LoVo (cell line): ENCODE results near the gene ANKFN1.
A peak's percentile ranks its signal among the peaks of the same experiment; 100 is the strongest.
"Not testable (repeated sequence)": the region's sequence is repeated elsewhere in the genome, so short reads cannot be mapped to it uniquely, and the experiment has no call there.

ENCODE experiments used
- DNase-seq: peaks from one replicate; pipeline ENCODE4 v3.0.0-alpha.2; 2016; ENCODE audit warnings: low spot score

The ANKFN1 gene

DNA sequence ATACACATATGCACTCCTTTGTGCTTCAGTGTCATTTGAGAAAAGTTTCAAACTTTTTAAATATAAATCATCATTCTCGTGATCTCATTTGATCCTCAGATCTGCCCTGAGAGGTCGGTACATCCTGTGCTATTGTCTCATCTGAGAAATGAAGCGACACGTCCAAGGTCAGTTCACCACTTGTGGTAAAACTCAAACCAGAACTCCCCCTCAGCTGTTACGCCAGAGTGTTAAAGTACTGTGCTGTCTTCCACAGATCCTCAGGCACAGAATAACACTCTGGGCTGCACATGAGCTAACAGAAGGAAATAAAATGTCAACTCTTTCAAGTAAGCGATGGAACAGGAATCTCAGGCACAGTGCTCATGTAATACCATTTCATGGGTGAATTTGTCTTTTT, 31.4 kb downstream of the ANKFN1 start:
- no peak for DNase-seq

DNA sequence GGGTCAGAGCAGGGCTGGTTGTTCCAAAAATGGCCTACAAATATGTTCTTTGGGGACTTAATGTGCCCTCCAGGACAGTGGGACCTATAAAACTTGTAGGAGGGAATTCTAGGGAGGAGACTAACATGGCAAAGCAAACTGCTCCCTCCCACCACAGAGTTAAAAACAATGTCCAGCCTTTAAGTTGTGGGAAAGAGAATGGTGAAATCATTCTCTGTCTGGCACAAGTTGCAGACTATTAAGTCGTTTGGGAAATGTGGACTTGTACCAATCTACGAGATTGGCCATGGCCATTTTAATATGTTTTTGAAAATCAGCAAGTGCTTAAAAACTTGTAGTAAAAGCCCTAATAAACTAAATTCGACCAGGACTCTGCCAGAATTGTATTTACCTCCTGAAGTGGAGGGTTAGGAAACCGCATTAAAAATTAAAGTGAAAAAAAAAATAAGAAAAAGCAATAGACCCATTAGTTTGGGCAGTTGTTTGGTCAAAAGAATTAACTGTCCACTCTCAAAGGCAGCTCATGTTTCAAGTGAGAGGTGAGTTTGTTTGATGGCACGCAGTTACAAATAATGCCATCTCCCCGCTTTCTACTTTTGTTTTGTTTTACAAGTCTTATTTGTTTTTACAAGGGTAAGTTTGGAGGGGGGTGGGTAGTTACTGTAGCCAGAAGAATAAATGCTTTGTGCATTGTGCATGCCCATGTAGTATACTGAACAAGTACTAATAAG, 32.4 kb downstream of the ANKFN1 start:
- DNase-seq = no peak

DNA sequence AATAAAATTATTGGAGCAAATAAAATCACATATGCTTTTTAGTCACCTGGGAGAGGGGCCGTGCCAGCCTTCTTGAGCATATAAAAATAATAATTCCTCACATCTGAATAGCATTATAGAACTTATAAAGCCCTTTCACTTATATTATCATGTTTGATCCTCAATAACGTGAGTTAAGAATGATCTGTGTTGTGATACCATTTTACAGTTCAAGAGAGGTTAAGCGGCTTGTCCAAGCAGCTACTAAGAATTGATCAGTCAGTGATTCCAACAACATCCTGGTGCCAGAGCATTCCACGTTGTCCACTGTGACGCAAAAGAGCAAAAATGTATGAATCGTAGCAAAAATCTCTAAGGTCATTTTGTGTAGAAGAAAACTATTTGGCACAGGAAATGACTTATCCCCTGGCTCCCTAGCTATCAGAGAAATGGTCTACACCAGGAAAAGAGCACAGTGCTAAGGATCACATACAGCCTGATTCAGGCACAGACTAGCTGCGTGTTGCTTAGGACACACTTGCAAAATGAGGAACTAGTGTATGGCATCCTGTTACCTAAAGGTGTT, 33.0 kb downstream of the ANKFN1 start:
- no peak for DNase-seq

DNA sequence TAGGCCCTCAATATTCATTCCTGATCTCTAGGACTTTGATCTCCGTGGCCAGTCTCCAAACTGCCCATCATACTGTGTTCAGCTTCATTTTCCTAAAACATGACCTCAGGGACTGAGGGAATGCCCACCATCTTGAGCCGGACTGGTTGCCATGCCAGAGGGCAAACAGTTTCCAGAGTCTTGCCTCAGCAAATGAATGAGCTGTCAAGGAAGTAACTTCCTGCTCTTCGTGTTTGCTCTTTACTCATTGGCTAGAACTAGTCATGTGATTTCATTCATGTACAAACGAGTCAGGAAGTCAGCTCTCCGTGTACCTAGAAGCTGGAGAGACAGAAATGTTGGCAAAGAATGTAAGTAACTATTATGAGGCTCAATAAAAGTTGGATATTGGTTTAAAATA, 50.2 kb downstream of the ANKFN1 start:
- DNase-seq = peak; percentile 30

DNA sequence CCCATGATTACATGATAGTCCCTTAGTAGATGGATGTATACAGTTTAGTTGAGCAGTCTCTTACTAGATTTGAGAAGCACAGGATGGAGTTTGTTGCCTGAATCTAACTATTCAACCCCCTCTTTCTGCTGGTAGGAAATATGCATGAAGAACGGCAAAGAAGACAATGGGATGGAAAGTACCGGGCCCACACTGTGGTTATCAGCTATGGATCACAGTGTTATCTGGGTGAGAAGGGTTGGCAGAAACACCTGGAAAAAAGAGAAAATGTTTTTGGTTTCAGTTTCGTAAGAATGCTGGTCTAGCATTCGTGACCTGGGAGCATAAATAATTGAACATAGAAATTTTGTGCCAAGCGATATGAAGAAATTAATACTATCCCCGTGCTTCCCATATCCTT, 53.1 kb downstream of the ANKFN1 start:
- DNase-seq = no peak

DNA sequence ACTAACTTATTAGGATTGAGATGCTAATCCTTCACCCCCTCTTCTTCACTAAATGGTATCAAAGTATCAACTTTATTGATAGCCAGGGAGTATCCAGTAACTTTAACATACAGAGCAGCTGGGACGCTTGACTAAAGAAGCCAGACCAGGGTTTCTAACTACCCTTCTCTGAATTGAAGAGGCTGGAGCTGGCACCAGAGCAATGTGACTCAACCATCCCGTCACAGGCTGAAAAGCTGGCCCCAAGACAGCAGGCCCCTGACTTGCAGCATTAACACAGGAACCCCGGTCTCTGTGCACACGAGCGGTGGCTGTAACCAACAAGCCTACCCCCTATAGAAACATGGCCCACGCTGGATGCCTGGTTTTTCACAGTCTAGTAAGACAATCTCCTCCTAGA, 59.8 kb downstream of the ANKFN1 start:
- DNase-seq = no peak

DNA sequence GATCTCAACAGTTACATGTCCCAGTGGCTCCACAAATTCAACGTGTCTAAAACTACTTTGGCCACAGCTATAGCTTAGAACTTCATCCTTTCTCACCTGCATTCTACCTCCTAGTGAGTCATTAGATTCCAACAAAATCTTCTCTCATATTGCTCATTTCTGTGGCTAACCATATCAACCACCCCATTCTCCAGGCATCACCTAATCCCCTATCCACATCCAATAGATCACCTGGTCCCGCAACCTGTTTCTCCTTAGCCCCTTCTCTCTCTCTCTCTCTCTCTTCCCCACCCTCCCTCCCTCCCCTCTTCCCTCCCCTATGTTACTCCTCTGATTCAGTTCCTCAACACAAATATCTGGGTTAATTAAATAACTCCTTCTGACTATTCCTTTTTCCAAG, 64.6 kb downstream of the ANKFN1 start:
- DNase-seq = peak; percentile 2

DNA sequence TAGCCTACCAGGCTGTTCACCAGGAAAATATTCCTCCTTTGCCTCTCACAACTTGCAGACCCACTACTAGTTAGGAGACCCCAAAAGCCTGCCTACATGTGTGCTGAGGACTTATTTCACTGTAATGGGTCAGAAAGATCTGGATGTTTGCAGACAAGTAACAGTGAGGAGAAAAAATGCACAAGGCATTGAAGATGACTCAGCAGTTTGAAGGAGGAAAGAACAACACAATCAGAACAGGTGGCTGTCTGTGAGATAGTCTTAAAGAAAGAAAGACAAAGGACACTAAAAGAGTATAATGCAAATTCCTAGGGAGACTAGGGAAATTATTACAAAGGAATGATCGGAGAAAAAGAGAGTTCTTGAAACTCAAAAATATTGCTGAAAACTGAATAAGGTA, 69.0 kb downstream of the ANKFN1 start:
- no peak for DNase-seq

DNA sequence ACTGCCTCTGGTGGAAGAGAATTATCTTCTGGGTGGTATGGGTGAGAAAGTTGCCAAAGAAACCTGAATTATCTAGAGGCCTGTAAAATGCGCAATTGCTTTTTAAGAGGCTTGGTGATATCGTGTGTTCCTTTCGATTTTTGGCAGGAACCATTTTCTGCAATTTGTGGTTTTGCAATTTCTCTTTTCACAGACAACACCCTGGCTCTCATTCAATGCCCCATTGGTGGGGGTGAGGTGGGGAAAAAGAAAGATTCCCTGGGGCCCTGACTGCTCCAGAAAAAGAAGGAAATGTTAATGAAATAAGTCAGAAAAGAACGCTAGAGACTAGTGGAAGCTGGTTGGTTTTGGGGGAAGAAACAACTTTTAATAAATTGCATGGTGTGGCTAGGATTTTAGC, 77.4 kb downstream of the ANKFN1 start:
- DNase-seq = no peak

DNA sequence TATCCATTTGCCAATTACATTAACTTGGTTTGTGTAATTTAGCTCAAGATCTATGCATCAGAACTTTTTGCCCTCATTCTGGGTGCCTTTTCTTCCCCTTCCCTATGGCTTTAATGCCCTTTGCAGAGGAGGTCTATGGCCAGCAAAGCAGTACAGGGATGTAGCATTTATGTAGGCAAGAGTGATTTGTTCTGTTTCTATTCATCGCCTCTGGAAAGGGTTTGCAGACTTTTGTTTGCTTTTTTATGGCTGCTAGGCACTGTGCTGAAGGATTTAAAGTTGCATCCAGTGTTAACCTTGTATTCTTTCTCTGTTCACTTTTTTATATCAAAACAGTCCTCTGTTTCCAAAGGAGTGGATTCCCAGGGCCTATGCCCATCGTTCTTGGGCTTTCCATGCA, 78.0 kb downstream of the ANKFN1 start:
- DNase-seq = no peak

DNA sequence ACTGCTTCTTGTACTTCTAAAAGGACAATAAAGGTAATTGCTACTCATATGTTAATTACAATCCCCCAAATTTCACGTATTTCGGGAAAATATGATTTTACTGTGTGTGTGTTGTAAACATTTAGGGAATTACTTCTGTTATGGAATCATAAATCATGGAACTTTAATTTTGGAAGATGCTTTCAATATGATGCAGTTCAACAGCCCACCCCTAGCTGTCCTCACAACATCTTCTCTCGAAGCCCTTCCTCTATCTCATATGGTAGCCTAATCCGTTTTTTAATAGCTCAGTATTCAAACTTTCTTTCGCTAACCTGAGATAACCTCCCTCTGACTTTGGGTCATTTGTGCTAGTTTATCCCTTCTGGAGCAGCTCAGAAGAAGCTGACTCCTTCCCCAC, 78.4 kb downstream of the ANKFN1 start:
- no peak for DNase-seq

DNA sequence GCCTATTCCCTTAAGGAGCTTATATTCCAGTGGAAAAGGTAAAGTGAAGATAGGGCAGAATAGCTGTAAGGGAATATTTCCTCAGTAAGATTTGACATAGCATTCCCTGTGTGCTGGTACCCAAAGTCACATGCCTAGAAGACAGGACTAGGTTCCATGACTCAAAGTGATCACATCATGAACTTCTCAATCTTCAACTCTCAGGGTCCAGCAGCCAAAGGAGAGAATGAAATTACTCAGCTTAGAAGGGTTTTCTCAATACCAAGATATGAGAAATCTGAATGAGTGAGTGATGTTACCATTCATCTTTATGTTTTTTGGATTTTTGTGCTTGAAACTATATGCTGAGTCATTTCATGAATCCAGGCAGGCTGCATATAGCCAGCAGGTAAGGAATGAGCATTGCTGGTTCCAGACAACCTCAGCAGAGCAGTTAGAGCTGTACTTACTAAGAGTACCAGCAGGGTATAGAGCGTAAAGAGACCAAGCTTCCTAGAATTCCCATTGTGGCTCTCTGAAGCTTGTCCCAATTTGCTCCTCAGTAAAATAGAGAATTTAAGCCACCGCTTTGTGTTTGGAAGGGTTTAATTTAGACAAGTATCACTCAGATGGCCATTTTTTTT, 91.1 kb downstream of the ANKFN1 start:
- no peak for DNase-seq

DNA sequence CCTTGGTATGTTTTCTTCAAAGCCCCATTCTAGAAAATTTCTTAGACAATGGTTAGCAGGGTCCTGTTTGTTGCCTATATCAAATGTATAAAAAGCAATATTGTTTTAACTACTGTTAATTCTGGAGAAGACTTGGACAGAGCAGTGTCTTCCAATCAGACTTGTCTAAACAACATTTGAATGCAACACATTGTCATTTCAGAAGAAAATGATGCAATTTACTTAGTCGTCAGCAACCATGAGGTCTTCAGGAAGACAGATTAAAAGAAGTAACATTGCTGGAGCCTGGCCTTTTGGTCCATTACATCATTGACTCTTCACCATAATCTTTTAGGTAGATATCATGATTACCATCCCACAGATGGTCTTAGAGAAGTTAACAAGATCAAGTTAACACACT, 94.5 kb downstream of the ANKFN1 start:
- no peak for DNase-seq

DNA sequence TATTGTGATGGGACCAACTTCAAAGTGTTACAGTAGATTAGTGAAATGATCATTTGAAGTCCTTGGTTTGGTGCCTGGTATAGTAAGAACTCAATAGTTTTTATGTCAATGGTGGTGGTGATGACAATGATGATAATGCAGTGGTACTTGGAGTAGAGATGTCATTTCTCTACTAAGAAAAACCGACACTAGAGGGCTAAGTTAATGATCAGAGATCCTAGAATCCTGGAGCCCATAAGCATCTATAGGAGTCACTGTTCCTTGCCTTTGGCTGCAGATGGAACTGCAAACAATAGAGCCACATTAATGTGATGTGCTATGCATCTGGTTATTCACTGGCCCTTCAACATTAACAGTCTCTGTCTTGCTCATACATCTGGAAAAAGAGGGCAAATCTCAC, 103.8 kb downstream of the ANKFN1 start:
- no peak for DNase-seq

DNA sequence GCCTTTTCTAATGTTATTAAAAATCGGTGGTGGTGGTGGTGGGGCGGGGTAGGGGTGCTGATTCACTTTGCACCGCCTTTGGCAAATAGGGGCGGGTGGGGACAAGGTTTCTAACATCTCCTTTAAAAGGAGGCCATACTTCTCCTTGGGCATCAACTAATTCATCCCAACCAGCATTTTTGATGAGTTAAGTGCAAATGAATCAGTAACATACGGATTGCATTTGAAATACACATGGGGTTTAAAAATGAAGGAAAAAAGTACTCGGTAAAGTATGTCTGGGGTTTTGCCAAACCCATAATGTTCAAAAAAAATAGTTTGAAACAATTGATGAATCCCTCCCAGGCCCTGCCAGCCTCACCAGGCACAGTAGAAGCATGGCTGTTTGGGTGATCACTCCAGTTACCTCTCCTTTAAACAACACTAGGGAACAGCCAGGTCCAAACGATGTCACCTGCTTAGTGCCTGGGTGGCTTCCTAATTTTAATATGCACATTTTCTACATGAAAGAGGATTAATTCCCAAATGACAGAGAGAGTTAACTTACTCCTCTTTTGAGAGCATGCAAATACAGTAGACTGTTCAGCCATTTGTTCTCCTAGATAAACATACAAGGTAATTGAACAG, 107.2 kb downstream of the ANKFN1 start:
- DNase-seq = no peak

DNA sequence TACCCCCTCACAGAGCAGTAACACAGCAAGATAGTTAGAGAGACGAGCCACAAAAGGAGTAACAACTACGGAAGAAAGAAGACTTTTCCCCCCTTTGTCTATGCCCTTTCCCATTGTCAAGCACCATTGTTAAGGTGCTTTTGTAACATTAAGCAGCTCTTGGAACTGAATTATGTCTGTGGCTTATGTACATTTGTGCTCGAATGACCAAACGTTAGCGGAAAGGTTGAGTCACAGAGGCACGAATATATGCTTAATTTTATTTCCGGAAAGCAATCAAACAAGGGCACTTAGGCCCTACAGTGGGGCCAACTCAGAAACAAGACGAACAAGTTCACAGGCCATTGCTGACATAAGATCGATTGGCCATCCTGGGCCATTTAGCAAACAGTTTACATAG, 109.5 kb downstream of the ANKFN1 start:
- no peak for DNase-seq

DNA sequence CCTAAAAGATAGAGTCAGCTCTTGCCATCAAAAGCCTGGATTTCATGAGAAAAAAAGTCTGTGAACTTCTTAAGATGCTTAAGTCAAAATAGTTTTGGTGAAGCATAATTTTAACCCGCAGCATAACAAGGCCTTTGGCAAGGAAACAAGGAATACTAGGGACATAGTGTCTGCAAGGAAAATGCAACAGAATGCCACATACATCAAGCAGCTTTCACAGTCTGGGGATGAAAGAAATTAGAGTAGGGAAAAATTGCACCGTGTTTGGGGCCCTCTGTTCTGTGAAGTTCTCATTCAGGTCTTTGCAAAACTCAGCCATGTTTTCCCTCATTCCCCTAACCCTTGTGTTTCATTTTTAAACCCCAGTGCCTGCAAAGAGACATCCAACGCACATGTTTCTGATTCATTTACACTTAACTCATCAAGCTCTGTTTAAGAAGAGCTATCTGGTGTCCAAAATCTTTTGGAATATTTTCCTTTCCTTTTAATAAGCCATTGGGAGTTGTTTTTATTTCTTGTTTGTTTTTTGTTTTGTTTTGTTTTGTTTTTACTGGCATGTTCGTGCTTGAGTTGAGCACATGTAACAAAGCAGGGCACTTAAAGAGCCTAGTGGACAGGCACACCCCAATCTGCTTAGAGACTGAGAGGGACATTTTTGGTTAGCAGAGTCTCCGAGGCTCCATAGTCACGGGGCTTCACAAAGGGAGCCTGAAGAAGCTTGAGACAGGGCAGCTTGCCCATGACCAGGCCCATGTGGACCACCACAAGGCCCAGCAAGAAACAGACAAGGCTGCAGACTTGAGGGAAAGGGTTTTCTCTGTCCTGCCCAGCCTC, 116.5 kb downstream of the ANKFN1 start:
- no peak for DNase-seq

DNA sequence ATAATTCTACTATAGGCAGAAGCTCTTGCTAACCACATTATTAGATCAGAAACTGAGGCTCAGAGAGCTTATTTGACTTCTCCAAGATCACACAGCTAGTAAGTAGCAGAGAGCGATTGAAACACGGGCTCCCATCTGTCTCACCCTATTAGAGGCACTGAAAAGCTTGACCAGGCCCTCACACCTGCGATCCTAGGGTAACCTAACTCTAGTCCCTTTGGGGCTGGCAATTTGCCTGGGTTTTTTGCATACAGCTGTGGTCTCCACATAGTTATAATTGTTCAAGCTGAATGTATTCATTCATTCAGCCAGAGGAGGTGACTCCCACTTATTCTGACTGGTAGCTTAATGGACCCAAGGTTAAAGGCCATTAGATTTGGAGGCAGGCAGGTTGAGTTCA, 121.2 kb downstream of the ANKFN1 start:
- DNase-seq = no peak

DNA sequence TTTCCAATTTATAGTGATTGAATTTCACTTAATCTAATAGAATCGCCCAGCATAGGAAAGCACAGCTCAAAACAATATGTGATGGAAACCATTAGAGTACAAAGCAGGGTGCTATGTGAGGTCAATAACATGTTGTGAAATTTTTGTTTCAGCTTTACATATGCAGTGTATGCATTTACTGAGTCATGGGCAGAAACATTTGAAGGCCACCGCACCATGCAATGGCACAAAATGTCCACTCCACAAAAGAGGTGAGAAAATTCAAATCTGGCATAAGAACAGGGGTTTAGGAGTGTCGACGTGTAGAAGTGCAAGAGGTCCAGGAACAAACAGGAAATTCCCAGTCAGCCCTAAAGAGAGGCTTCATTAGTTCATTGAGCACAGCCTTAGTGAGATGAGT, 131.2 kb downstream of the ANKFN1 start:
- DNase-seq = no peak

DNA sequence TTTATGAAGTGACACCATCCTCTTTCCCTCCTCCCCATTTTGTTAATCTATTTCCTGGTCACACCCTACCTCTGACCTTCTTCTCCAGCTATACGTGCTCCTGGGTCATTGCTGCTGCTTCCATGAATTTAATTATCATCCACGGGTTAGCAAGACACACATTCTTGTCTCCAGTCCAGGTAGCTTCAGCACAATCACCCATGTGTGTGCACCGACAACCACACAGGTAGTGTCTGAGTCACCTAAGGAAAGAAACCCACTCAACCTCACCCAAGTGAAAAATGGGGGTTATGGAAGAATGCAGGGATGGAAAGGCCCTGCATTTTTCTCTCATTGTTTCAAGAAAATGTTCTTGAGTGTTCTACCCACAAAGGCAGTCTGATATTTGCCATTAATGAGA, 135.5 kb downstream of the ANKFN1 start:
- not testable (repeated sequence) for DNase-seq

DNA sequence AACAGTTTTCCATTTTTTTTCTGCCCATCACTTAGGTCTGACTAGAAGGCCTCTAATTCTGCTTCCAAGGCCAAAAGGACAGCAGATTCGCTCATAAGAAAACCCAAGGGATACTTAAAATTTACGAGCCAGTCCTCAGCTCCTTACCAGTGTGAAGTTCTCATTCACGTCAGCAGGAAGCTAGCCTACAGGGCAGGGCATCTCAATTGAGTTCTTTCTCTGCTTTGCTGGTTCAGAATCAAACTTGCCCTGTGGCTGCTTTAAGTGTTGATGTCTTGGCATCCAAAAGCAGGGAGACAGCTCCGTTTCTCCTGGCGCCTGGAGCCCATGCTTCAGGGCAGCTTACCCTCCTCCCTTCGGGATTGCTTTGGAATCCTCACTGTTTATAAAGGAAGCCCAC, 136.0 kb downstream of the ANKFN1 start:
- DNase-seq = no peak

DNA sequence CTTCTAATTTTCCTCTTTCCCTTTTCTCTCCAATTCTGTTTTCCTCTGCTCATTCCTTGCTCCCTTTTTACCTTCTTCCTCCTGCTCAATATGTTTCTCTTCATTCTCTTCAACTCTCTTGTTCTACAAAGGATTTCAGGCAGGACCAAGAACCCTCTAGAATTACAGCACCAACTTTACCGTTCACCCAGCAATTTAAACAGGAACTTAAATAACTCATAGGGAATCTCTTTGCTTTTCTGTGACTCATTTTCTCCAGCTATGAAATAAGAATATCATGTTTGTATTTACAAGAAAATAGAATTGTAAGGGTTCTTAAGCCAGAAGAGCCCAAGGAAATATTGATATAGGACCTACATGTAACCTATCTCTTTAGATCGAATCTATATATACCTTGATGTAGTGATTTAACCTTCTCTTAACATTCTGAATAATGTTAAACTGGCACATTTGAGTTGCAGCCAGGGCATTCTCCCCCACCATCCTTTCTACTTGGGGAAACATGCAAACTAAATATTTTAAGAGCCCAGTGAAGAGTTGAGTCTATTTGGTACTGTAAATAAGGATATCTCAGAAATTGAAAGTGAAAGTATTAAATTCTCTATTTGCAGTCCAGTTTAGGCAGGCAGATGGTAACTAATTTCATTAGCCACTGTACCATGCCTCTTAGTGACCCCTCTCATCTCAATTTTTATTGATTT, 137.0 kb downstream of the ANKFN1 start:
- no peak for DNase-seq
